HEK293 (cell line): ENCODE measurements around the gene VPS13D.

ENCODE experiments used
- HOXA7 ChIP-seq: sonication (generic); formaldehyde crosslinking; IDR thresholded peaks from 2 replicates; pipeline ENCODE4 v1.8.1; 2022; ENCODE audit warnings: missing genetic modification reagents, borderline replicate concordance
- REPIN1 ChIP-seq: fragments of 450-650 bp; formaldehyde crosslinking; IDR thresholded peaks from 2 replicates; pipeline ENCODE4 v1.5.1; 2017; ENCODE audit warnings: missing biosample characterization, missing genetic modification characterization, low read depth
- SETDB1 ChIP-seq: IDR thresholded peaks from one replicate; pipeline ENCODE4 v1.6.1; 2017; ENCODE audit warnings: mild to moderate bottlenecking, low read length, moderate library complexity, mixed read lengths; ENCODE audit not compliant: insufficient read length
- SP2 ChIP-seq: fragments of 450-650 bp; formaldehyde crosslinking; IDR thresholded peaks from 2 replicates; pipeline ENCODE4 v1.5.1; 2016; ENCODE audit warnings: missing biosample characterization, missing genetic modification characterization
- ZBTB21 ChIP-seq: fragments of 450-650 bp; formaldehyde crosslinking; IDR thresholded peaks from 2 replicates; pipeline ENCODE4 v1.5.1; 2017; ENCODE audit warnings: missing biosample characterization, missing genetic modification characterization
- ZNF138 ChIP-seq: fragments of 450-650 bp; formaldehyde crosslinking; IDR thresholded peaks from 2 replicates; pipeline ENCODE4 v1.5.1; 2016; ENCODE audit warnings: missing biosample characterization, missing genetic modification characterization, borderline replicate concordance
- ZNF184 ChIP-seq: fragments of 450-650 bp; IDR thresholded peaks from 2 replicates; pipeline ENCODE4 v1.5.1; 2018; ENCODE audit warnings: missing biosample characterization, mild to moderate bottlenecking, missing genetic modification characterization
- ZNF324 ChIP-seq: fragments of 450-650 bp; formaldehyde crosslinking; IDR thresholded peaks from 2 replicates; pipeline ENCODE4 v1.5.1; 2016; ENCODE audit warnings: missing biosample characterization, missing genetic modification characterization
- ZNF548 ChIP-seq: fragments of 450-650 bp; formaldehyde crosslinking; IDR thresholded peaks from 2 replicates; pipeline ENCODE4 v1.5.1; 2016; ENCODE audit warnings: missing biosample characterization, missing genetic modification characterization
- ZNF629 ChIP-seq: fragments of 450-650 bp; formaldehyde crosslinking; IDR thresholded peaks from 2 replicates; pipeline ENCODE4 v1.5.1; 2017; ENCODE audit warnings: missing biosample characterization, missing genetic modification characterization
- ZNF670 ChIP-seq: fragments of 450-650 bp; formaldehyde crosslinking; IDR thresholded peaks from 2 replicates; pipeline ENCODE4 v1.5.1; 2016; ENCODE audit warnings: missing biosample characterization, missing genetic modification characterization, low read depth
- ZNF707 ChIP-seq: fragments of 450-650 bp; formaldehyde crosslinking; IDR thresholded peaks from 2 replicates; pipeline ENCODE4 v1.5.1; 2016; ENCODE audit warnings: missing biosample characterization, missing genetic modification characterization
- TF ChIP-seq, protein P1 (sequence below): fragments of 450-650 bp; formaldehyde crosslinking; IDR thresholded peaks from 2 replicates; pipeline ENCODE4 v1.5.1; 2016; ENCODE audit warnings: missing biosample characterization, missing genetic modification characterization
- TF ChIP-seq, protein P2 (sequence below): fragments of 450-650 bp; formaldehyde crosslinking; IDR thresholded peaks from 2 replicates; pipeline ENCODE4 v1.5.1; 2016; ENCODE audit warnings: missing biosample characterization, missing genetic modification characterization

DNA sequence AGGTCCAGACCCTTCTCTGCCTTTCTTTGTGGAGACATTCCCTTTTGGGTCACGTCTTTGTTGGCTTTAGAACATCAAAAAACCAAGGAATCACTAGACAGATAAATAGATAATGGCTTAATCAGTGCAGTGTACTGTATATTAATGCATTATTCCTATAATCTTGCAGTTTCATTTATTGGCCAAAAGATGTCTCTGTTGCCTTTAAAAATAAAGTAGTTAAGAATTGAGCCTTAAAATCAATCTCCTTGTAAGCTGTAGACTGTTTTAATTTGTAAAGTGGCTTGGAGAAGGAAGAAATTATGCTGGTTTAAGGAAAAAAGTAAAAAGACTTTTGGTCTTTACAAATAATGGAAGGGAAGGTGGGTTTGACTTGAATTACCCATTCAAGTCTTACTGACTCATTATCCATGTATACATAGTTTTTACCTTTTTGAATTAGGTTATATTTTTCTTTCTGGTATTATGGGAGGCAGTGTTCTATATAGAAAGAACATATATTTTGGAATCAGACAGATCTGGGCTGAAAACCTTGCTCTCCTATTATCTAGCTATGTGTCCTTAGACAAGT is 84.6 kb downstream of the VPS13D start:
- no peak for TF ChIP-seq SP2
- no peak for TF ChIP-seq ZNF324 (tag by site-specific recombination)
- no peak for TF ChIP-seq HOXA7 (CRISPR knock-in tag)
- no peak for TF ChIP-seq ZBTB21 (tag by site-specific recombination)
- TF ChIP-seq ZNF707 = no peak
- TF ChIP-seq, protein P1, sequence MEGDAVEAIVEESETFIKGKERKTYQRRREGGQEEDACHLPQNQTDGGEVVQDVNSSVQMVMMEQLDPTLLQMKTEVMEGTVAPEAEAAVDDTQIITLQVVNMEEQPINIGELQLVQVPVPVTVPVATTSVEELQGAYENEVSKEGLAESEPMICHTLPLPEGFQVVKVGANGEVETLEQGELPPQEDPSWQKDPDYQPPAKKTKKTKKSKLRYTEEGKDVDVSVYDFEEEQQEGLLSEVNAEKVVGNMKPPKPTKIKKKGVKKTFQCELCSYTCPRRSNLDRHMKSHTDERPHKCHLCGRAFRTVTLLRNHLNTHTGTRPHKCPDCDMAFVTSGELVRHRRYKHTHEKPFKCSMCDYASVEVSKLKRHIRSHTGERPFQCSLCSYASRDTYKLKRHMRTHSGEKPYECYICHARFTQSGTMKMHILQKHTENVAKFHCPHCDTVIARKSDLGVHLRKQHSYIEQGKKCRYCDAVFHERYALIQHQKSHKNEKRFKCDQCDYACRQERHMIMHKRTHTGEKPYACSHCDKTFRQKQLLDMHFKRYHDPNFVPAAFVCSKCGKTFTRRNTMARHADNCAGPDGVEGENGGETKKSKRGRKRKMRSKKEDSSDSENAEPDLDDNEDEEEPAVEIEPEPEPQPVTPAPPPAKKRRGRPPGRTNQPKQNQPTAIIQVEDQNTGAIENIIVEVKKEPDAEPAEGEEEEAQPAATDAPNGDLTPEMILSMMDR (tag by site-specific recombination) = no peak
- no peak for TF ChIP-seq ZNF629
- no peak for TF ChIP-seq ZNF670
- TF ChIP-seq ZNF548 (tag by site-specific recombination) = no peak
- TF ChIP-seq ZNF138 (tag by site-specific recombination) = no peak
- TF ChIP-seq SETDB1 = no peak
- TF ChIP-seq, protein P2, sequence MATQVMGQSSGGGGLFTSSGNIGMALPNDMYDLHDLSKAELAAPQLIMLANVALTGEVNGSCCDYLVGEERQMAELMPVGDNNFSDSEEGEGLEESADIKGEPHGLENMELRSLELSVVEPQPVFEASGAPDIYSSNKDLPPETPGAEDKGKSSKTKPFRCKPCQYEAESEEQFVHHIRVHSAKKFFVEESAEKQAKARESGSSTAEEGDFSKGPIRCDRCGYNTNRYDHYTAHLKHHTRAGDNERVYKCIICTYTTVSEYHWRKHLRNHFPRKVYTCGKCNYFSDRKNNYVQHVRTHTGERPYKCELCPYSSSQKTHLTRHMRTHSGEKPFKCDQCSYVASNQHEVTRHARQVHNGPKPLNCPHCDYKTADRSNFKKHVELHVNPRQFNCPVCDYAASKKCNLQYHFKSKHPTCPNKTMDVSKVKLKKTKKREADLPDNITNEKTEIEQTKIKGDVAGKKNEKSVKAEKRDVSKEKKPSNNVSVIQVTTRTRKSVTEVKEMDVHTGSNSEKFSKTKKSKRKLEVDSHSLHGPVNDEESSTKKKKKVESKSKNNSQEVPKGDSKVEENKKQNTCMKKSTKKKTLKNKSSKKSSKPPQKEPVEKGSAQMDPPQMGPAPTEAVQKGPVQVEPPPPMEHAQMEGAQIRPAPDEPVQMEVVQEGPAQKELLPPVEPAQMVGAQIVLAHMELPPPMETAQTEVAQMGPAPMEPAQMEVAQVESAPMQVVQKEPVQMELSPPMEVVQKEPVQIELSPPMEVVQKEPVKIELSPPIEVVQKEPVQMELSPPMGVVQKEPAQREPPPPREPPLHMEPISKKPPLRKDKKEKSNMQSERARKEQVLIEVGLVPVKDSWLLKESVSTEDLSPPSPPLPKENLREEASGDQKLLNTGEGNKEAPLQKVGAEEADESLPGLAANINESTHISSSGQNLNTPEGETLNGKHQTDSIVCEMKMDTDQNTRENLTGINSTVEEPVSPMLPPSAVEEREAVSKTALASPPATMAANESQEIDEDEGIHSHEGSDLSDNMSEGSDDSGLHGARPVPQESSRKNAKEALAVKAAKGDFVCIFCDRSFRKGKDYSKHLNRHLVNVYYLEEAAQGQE (tag by site-specific recombination) = no peak
- TF ChIP-seq ZNF184 (tag by site-specific recombination) = no peak
- TF ChIP-seq REPIN1 (tag by site-specific recombination) = no peak
